Measurements from ENCODE around the gene KRI1.
"Not testable (repeated sequence)": the region's sequence is repeated elsewhere in the genome, so short reads cannot be mapped to it uniquely, and the experiment has no call there.

Gene KRI1

DNA sequence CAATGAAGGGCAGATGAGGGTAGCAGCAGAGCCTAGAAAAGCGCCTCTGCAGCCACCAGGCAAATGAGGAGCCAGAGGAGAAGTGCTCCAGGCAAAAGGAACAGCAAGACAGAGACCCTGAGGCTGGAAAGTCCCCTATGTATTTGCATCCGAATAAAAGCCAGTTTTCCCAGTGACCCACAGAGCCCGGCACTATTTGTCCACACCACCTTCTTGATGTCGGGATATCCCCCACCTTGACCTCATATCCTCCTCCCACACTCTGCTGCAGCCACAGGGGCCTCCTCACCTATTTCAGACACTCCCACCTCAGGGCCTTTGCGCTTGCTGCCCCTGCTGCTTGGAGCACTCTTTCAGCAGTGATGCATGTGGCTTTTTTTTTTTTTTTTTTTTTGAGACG lies 15.5 kb downstream of the KRI1 start:
- no peak for DNase-seq

DNA sequence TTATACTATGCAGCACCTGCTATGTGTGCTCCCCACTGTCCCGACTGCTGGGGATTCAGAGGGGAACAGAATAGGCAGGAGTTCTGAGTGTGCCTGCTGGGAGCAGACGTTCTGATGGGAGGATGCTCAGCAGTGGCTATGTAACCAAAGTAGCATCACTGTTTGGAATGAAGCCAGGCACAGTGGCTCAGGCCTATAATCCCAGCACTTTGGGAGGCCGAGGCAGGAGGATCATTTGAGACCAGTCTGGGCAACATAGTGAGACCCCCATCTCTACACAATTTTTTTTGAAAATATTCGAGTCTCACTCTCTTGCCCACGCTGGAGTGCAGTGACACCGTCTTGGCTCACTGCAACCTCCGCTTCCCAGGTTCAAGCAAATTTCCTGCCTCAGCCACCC lies 16.1 kb downstream of the KRI1 start:
- DNase-seq (no peak), ATAC-seq (no peak)

More for the DNA sequence above, 15.5 kb downstream of the KRI1 start:
- no peak for ATAC-seq

DNA sequence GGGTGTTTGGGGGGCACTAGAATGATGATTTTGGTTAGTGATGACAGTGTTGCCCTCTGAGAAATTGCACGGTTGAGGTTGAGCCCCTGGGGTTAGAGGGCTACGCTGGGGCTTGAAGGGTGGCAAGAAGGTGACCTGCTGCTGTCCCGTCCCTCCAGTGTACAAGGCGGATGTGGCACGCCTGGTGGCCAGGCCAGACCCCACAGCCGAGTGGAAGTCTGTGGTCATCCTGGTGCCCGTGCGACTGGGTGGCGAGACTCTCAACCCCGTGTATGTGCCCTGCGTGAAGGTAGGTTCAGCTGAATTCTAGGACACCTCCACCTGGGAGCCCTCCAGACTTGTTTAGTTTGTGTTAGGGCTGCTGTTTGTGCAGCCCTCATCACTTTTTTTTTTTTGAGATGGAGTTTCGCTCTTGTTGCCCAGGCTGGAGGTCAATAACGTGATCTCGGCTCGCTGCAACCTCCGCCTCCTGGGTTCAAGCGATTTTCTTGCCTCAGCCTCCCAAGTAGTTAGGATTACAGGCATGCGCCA lies 17.0 kb downstream of the KRI1 start:
- DNase-seq = no peak
- ATAC-seq = no peak

DNA sequence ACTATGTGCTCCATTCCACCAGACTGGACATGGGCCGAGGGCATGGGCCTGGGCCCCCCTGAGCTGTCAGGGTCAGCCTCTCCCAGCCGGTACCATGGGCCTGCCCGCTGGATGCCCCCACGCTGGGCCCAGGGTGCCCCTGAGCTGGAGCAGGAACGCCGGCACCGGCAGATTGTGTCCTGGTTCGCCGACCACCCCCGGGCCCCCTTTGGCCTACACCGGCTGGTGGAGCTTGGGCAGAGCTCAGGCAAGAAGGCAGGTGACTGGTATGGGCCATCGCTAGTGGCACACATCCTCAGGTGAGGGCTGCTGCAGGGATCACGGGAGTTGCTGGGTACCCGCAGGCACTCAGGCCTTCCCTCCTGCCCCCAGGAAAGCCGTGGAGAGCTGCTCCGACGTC lies 19.0 kb downstream of the KRI1 start:
- DNase-seq = no peak
- no peak for ATAC-seq

DNA sequence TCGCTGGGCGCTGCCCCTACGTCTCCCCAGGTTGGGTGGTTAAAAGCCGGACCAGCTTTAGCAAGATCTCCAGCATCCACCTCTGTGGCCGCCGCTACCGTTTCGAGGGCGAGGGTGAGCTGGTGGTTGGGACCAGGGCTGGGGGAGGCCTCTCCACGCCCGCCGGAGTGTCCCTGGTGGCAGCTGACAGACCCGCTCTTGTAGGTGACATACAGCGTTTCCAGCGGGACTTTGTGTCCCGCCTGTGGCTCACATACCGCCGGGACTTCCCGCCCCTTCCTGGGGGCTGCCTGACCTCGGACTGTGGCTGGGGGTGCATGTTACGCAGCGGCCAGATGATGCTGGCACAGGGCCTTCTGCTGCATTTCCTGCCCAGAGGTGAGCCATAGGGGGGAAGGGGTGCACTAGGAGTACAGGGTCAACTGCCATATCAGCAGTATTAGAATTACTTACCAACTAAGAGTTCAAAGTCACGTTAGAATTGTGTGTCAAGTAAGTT lies 21.0 kb downstream of the KRI1 start:
- ATAC-seq (no peak), DNase-seq (peak; percentile 27)

DNA sequence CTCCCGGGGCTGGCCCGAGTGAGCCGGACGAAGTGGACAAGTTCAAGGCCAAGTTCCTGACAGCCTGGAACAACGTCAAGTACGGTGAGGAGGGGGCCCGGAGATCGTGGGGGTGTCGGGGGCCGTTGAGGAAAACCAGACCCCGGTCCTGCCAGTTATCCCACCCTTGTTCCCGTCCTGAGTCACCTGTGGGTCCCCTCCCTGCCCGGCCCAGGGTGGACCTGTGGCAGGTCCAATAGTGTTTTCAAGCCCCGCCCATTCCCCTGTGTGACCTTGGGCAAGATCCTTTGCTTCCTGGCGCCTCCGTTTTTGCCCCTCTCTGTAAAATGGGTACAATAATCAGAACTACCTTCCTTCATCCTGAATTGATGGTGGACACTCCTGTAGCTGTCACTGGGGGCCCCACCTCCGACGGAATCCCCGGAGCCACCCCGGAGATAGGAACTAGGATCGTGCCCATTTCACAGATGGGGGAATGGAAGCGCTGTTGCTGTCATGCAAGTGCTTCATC lies 21.5 kb downstream of the KRI1 start:
- no peak for ATAC-seq
- DNase-seq = peak; percentile 45

DNA sequence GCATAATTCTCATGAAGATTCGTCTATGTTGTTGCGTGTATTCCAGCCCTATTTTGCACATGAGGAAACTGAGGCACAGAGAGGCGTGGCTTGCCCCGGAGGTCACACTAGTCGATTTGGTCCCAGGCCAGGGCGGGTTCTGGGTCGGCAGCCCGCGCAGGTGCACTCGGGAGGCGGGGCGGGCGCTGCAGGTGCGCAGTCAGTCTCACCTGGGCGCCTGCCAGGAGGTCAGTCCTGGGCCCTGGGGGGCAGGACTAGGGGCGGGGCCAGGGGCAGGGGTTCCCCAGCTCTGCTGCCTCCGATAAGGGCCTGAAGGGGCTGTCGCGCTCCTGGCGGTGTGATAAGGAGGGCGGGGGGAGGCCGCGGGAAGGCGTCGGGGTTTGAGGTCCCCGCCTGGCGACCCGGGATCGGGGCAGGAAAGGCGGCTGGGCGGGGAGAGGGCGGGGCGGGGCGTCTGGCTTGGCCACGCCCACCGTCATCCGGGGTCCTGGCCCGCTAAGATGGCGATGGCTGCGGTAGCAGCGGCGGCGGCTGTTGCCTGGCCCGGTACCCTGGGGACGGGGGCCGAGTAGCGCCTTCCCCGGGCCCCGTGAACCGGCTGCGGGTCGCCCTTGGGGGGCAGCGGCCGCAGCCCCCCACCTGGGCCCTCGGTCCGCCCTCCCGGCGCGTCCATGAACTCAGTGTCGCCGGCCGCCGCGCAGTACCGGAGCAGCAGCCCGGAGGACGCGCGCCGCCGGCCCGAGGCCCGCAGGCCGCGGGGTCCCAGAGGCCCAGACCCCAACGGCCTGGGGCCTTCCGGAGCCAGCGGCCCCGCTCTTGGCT lies 22.2 kb downstream of the KRI1 start, which contains the start of gene ATG4D:
Gene ATG4D (plus strand): TSS at position 485 of the 822 bp plus-strand sequence. CDS start 187 bp downstream, at position 672.
- DNase-seq (peak; percentile 85), ATAC-seq (peak; percentile 82)

DNA sequence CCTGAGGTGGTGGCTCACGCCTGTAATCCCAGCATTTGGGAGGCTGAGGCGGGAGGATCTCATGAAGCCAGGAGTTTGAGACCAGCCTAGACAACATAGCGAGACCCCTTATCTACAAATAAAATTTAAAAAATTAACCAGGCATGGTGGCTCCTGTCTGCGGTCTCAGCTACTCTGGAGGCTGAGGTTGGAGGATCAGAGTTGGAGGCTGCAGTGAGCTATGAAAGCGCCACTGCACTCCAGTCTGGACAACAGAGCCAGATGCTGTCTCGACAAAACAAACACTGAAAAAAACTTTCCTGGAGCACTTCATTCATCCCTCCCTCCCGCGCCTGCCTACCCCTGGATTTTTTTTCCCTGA lies 22.8 kb downstream of the KRI1 start:
- DNase-seq = no peak
- no peak for ATAC-seq

DNA sequence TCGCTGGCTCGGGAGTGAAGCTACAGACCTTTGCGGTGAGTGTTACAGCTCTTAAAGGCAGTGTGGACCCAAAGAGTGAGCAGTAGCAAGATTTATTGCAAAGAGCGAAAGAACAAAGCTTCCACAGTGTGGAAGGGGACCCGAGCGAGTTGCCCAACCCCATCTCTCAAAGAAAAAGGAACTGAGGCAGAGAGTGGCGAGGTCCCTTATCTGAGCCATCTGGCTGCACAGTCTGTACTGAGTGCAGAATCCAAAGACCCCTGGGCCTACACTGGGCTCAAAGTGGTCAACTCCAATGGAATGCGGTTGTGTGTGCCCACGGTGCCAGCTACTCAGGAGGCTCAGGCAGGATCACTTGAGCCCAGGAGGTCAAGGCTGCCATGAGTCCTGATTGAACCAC lies 26.8 kb downstream of the KRI1 start:
- DNase-seq, ATAC-seq: not testable (repeated sequence)

DNA sequence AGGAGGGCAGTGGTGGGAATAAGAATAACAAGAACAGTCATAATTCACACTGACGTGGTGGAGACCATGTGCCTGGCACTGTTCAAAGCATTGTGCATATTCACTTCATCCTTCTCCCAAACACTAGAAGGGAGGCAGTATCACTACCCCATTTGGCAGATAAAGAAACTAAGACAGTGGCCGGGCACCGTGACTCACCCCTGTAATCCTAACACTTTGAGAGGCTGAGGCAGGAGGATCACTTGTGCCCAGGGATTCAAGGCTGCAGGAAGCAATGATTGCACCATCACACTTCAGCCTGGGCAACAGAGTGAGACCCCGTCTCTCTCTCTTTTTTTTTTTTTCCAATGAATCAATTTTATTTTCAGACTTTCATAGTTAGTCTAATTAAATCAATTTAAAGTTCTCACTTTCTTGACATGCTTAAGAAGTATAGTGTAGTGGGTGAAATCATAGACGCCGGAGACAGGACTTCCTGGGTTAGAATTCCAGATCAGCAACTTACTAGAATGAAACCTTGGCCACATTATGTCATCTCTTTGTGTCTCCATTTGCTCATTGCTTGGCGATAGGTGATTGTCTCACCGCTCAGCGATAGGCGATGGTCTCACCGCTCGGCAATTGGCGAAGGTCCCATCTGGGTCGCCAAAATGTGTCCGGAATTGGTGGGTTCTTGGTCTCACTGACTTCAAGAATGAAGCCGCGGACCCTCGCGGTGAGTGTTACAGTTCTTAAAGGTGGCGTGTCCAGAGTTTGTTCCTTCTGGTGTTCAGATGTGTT lies 27.4 kb downstream of the KRI1 start:
- no peak for ATAC-seq
- no peak for DNase-seq

DNA sequence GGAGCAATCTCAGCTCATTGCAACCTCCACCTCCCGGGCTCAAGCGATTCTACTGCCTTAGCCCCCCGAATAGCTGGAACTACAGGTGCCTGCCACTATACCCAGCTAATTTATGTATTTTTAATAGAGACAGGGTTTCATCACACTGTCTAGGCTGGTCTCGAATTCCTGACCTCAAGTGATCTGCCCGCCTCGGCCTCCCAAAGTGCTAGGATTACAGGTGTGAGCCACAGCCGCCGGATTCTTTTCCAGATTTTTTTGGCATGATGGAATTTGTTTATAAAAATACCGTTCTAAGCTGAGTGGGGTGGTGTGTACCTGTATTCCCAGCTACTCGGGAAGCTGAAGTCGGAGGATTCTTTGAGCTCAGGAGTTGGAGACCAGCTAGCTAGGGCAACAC lies 28.1 kb downstream of the KRI1 start:
- no peak for DNase-seq
- no peak for ATAC-seq

DNA sequence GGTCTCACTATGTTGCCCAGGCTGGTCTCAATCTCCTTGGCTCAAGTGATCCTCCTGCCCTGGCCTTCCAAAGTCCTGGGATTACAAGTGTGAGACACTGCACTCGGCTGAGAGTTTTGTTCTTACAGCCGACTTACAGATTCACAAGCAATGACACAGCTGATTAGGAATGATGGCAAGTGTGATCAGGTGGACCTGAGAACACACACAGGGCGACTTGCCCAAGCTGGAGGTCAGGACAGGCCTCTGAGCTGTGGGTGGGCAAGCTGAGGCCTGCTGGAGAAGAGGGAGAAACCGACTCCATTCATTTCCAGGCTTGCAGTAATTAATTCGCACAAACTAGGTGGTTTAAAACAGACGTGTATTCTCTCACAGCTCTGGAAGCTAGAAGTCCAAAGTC lies 30.2 kb downstream of the KRI1 start:
- ATAC-seq (no peak), DNase-seq (no peak)

DNA sequence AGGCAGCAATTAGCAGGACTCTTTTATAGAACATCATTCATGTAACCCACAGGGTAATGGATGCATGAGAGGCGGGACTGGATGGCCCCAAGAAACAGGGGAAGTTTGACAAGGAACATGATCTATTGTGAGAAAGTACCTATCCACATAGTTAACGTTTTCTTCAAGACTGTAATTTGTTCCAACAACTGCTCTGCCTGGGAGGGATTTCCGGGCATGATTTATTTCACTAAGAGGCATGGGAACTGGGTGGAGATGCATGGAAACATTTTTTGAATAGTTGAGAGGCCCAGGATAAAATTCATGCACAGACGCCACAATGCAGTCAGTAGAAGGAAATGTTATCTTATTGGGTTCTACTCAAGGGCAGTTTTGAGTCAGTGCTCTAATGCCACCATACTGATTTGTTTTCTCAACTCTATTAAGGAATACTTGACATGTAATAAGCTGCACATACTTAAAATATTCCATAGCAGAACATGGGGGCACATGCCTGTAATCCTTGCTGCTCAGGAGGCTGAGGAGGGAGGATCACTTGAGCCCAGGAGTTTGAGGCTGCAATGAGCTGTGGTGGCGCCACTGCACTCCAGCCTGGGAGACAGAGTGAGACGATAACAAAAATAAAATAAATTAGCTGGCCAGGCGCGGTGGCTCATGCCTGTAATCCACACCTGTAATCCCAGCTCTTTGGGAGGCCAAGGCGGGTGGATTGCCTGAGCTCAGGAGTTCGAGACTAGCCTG lies 32.0 kb downstream of the KRI1 start:
- no peak for DNase-seq
- ATAC-seq = no peak

DNA sequence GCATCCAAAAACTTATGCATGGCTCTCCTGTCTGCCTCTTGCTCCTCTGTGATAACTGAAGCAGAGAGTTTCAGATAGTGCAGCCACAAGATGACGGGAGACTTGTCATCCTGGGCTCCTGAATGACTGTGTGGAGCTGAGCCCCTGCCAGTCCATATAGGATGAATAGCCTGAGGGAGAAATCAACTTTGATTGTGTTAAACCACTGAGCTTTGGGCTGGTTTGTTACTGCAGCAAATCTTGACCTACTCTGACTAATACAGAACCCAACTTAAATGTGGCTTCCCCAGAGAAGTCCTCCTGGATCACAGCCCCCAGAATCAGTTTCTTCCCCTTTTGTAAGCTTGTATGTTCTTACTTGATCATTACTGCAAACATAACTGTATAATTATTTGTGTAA lies 33.4 kb downstream of the KRI1 start:
- peak; percentile 32 for ATAC-seq
- no peak for DNase-seq

DNA sequence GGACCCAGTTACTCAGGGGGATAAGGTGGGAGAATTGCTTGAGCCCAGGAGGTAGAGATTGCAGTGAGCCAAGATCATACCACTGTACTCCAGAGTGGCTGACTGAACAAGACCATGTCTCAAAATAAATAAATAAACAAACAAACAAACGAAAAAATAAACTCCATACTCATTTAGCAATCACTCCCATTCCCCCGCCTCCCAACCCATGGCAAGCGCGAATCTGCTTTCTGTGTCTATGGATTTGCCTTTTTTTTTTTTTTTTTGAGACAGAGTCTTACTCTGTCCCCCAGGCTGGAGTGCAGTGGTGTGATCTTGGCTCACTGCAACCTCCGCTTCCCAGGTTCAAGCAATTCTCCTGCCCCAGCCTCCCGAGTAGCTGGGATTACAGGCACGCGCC lies 38.9 kb downstream of the KRI1 start:
- ATAC-seq = not testable (repeated sequence)

DNA sequence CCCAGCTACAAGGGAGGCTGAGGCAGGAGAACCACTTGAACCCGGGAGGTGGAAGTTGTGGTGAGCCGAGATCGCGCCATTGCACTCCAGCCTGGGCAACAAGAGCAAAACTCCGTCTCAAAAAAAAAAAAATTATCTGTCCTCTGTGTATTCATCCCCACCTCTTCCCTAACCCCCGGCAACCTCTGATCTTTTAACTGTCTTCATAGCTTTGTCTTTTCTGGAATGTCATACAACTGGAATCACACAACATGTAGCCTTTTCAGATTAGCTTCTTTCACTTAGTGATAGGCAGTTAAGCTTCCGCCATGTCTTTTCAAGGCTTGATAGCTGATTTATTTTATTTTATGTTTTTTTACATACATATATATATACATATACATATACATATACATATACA lies 40.2 kb downstream of the KRI1 start:
- DNase-seq = no peak
- no peak for ATAC-seq

More for the DNA sequence above, 38.9 kb downstream of the KRI1 start:
- not testable (repeated sequence) for DNase-seq

DNA sequence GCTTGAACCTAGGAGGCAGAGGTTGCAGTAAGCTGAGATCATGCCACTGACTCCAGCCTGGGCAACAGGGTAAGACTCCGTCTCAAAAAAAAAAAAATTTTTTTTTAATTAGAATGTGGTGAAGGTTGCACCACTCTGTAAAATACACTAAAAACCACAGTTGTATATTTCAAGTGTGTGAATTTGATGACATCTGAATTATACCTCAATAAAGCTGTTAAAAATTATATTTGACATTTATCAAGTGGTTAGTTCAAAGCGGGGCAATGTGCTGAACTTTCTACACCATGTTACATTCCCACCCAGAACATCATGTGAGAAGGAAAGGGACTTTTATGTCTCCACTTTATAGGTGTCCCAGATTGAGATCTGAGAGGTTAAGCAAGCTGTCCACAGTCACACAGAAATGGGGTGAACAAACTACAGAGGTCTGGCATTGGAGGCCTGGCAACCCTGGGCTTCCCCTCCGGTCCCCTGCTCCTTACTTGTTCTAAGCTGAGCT lies 42.6 kb downstream of the KRI1 start:
- ATAC-seq (peak; percentile 7), DNase-seq (no peak)

DNA sequence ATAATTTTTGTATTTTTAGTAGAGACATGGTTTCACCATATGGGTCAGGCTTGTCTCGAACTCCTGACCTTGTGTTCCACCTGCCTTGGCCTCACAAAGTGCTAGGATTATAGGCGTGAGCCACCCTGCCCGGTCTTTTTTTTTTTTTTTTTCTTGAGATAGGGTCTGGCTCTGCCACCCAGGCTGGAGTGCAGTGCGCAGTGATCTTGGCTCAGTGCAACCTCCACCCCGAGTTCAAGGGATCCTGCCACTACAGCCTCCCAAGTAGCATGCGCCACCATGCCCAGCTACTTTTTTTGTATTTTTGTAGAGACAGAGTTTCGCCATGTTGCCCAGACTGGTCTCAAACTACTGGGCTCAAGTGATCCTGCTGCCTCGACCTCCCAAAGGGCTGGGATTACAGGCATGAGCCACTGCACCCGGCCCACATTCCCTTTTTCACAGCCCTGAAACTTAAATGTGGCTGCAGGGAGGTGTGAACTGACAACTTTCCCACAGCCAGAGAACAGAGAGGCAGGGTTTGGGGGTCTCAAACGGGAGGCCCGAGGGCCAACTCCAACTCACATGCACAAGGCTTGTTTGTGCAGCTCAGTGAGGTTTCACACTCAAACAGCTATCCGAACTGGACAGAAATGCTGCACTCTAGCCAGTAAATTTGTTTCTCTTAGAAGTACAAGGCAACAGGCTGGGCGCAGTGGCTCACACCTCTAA lies 44.2 kb downstream of the KRI1 start:
- ATAC-seq (no peak), DNase-seq (no peak)

DNA sequence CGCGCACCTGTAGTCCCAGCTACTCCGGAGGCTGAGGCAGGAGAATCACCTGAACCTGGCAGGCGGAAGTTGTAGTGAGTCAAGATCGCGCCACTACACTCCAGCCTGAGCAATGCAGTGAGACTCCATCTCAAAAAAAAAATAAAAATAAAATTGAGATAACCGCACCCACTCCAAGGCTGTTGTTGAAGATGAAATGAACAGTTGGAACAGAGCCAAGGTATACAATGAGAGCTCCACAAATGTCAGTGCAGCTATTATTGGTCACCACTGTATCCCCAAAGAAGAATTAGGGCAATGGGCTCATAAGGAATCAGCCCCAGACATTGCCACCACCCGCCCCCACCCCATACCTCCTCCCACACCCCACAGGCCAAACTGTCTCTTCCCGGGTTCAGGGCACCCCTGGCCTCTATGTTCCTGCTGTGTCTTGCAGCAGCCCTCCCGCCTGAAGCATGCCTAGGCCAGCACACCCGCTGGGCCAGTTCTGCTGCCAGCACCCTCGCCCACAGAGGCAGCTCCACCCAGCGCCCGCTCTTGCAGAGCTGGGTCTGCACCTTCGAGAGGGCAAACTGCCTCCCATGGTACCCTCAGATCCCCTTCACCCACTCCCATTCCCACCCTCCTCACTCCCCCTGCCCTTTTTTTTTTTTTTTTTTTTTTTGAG lies 45.0 kb downstream of the KRI1 start:
- ATAC-seq = no peak
- DNase-seq = no peak

DNA sequence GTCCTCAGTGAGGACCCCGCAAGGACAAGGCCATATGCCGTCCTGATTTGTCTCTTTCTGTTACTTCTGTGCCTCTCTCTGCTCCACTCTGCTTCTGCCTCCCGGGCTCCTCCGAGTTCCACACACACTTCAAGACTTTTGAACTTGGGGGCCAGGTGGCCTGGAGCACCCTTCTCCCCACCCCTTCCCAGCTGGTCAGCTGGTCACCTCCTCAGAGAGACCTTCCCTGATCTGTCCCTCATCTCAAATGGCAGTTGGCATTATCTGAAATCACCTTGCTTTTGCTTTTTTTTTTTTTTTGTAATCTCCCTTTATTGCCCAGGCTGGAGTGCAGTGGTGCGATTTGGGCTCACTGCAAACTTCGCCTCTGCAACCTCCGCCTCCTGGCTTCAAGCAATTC lies 46.4 kb downstream of the KRI1 start:
- no peak for DNase-seq

More for the DNA sequence above, 46.4 kb downstream of the KRI1 start:
- no peak for ATAC-seq
